Keratinocyte (primary cell): ENCODE data around the gene CLCA4.

Source experiments
- CTCF ChIP-seq, 3 experiments: IDR thresholded peaks in 1 of 3; conservative IDR thresholded peaks in 1 of 3; optimal IDR thresholded peaks in 1 of 3; 2 replicates in 2 of 3; 3 replicates in 1 of 3; pipeline versions ENCODE3 to v1.5.1; 2011; ENCODE audit warnings: low read length in 3 of 3, mild to moderate bottlenecking in 3 of 3, moderate library complexity in 2 of 3, control low read depth in 1 of 3, inconsistent platforms in 1 of 3; ENCODE audit not compliant: insufficient read depth in 2 of 3; ENCODE audit errors: extremely low read depth in 1 of 3
- EZH2 ChIP-seq: IDR thresholded peaks from one replicate; pipeline ENCODE4 v1.6.1; 2012; ENCODE audit warnings: inconsistent platforms, mild to moderate bottlenecking, low read length, moderate library complexity

- TF ChIP-seq CTCF (optimal IDR thresholded peaks at IDR 0.05 in 1 of 3, IDR thresholded peaks at IDR 0.05 in 1 of 3, conservative IDR thresholded peaks at IDR 0.05 in 1 of 3; ENCODE audit: extremely low read depth in 1 of 3, insufficient read depth in 2 of 3, low read length in 3 of 3) (peak in 1 of 3 experiments; percentile 3), EZH2 (no peak)
These were observed 43.3 kb upstream of the CLCA4 start for GRCh38 chr1:86503406-86504136.
